IgD-negative memory B cell (primary cell): ENCODE results near the gene CCIN. TPM values are rescaled to one million over a fixed set of nuclear protein-coding genes. Genes with fewer than 3 reads are reported as not detected.
"Not testable (repeated sequence)": the region's sequence is repeated elsewhere in the genome, so short reads cannot be mapped to it uniquely, and the experiment has no call there.

Experiments
- H3K27ac Mint-ChIP-seq, 3 donors: one replicate each; pipeline ENCODE4 v1.8.0; 2020 to 2022; ENCODE audit warnings: mild to moderate bottlenecking in 3 of 3, mixed read lengths in 3 of 3, moderate library complexity in 1 of 3
- H3K27me3 Mint-ChIP-seq: one replicate; pipeline ENCODE4 v1.8.0; 2021; ENCODE audit warnings: mixed read lengths
- H3K36me3 Mint-ChIP-seq: one replicate; pipeline ENCODE4 v1.8.0; 2020; ENCODE audit warnings: mild to moderate bottlenecking, mixed read lengths
- H3K4me1 Mint-ChIP-seq, 3 donors: one replicate each; pipeline ENCODE4 v1.8.0; 2020 to 2022; ENCODE audit warnings: mixed read lengths in 3 of 3, mild to moderate bottlenecking in 1 of 3
- H3K4me3 Mint-ChIP-seq, 4 donors: one replicate each; pipeline ENCODE4 v1.8.0; 2020 to 2022; ENCODE audit warnings: mild to moderate bottlenecking in 4 of 4, mixed read lengths in 4 of 4, moderate library complexity in 3 of 4
- H3K9me3 Mint-ChIP-seq, 3 donors: one replicate each; pipeline ENCODE4 v1.8.0; 2020 to 2021; ENCODE audit warnings: mixed read lengths in 3 of 3, mild to moderate bottlenecking in 1 of 3
- polyA plus RNA-seq: library from polyadenylated mRNA; unstranded; fragments of 300-500 nt; fragmentation: Illumina TruSeq; gene quantifications from one replicate; pipeline ENCODE4 v1.2.3, GENCODE V29; 2021

CCIN gene
- polyA plus RNA-seq, 1 donor from 2014 or later = 0.64 TPM

DNA sequence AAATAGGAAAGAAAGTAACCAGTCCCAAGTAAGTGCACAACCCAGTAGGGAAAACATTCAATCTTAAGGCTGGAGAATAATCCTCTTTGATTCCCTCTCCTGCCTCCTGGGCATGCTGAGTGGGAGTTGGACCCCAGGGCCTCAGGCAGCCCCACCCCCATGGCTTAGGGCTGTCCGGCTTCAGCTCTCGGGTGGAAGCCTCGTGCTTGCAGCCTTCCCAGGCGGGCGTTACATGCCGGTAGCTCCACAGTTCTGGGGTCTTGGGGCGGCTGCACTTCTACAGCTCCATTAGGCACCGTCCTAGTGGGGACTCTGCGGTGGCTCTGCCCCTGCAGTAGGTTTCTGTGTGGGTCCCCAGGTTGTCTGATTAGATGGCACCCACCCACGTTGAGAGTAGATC is 22.5 kb upstream of the CCIN start:
- Mint-ChIP-seq H3K27me3 (peaks cover 1% of the 10 kb centered on the region), H3K27ac (peak overlapping the region in 1 of 3 donors; percentile 16), H3K36me3 (peaks cover 8% of the 10 kb centered on the region), H3K4me3 (peak overlapping the region in 1 of 4 donors; percentile 95), H3K4me1 (peaks cover 55 to 70% (median 61%) of the 10 kb centered on the region in 3 donors), H3K9me3 (peaks cover 4 to 12% (median 6%) of the 10 kb centered on the region in 3 donors)

GRCh38 chr9:36147441-36148175 is 21.6 kb upstream of the CCIN start:
- H3K36me3 Mint-ChIP-seq = peaks cover 10% of the 10 kb centered on the region
- H3K9me3 Mint-ChIP-seq = peaks cover 4 to 12% (median 6%) of the 10 kb centered on the region in 3 donors
- H3K27ac Mint-ChIP-seq = peak overlapping the region in 2 of 3 donors; percentile 45 to 83

GRCh38 chr9:36148311-36149051 is 20.7 kb upstream of the CCIN start:
- Mint-ChIP-seq H3K4me1 (peaks cover 50 to 64% (median 64%) of the 10 kb centered on the region in 3 donors), H3K27me3 (peaks cover 2% of the 10 kb centered on the region), H3K4me3 (peak overlapping the region in 2 of 4 donors; percentile 40 to 41), H3K9me3 (peaks cover 4 to 12% (median 6%) of the 10 kb centered on the region in 3 donors), H3K36me3 (peaks cover 10% of the 10 kb centered on the region), H3K27ac (peak overlapping the region; percentile 15 to 80 (median 53))

More at GRCh38 chr9:36147441-36148175, 21.6 kb upstream of the CCIN start:
- Mint-ChIP-seq H3K4me1 (peaks cover 54 to 67% (median 62%) of the 10 kb centered on the region in 3 donors), H3K27me3 (peaks cover 2% of the 10 kb centered on the region), H3K4me3 (peak overlapping the region in 3 of 4 donors; percentile 66 to 84 (median 80))

DNA sequence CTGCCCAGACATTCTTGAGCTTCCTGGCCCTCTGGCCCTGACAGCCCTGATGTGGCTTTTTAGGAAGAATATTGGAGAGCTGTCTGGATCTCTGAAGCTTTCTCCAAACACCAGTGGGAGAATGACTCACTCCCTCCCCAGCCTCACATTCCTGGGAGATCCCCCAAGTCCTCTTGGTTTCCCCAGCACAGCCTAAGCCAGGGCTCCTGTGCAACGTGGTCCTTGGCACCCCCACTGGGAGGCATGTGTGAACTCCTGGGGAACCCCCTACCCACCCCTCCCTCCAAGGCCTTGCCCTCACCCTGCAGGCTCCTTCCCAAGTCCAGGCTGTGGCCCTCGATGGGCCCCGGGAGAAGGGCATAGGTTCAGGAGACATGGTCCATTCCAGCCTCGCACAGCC is 20.0 kb upstream of the CCIN start:
- no peak overlapping the region for H3K27ac Mint-ChIP-seq
- peaks cover 4 to 12% (median 6%) of the 10 kb centered on the region in 3 donors for H3K9me3 Mint-ChIP-seq
- peaks cover 52 to 65% (median 62%) of the 10 kb centered on the region in 3 donors for H3K4me1 Mint-ChIP-seq
- peaks cover 13% of the 10 kb centered on the region for H3K36me3 Mint-ChIP-seq
- no peak overlapping the region for H3K4me3 Mint-ChIP-seq
- peaks cover 2% of the 10 kb centered on the region for H3K27me3 Mint-ChIP-seq

- Mint-ChIP-seq H3K9me3 (peaks cover 0 to 7% (median 4%) of the 10 kb centered on the region in 3 donors), H3K27ac (peak overlapping the region; percentile 95 to 99 (median 98)), H3K36me3 (peaks cover 7% of the 10 kb centered on the region), H3K27me3 (peaks cover 2% of the 10 kb centered on the region), H3K4me1 (peaks cover 48 to 59% (median 52%) of the 10 kb centered on the region in 3 donors), H3K4me3 (peak overlapping the region in 3 of 4 donors; percentile 68 to 94 (median 93))
These were observed 18.4 kb upstream of the CCIN start for GRCh38 chr9:36150574-36151315.

DNA sequence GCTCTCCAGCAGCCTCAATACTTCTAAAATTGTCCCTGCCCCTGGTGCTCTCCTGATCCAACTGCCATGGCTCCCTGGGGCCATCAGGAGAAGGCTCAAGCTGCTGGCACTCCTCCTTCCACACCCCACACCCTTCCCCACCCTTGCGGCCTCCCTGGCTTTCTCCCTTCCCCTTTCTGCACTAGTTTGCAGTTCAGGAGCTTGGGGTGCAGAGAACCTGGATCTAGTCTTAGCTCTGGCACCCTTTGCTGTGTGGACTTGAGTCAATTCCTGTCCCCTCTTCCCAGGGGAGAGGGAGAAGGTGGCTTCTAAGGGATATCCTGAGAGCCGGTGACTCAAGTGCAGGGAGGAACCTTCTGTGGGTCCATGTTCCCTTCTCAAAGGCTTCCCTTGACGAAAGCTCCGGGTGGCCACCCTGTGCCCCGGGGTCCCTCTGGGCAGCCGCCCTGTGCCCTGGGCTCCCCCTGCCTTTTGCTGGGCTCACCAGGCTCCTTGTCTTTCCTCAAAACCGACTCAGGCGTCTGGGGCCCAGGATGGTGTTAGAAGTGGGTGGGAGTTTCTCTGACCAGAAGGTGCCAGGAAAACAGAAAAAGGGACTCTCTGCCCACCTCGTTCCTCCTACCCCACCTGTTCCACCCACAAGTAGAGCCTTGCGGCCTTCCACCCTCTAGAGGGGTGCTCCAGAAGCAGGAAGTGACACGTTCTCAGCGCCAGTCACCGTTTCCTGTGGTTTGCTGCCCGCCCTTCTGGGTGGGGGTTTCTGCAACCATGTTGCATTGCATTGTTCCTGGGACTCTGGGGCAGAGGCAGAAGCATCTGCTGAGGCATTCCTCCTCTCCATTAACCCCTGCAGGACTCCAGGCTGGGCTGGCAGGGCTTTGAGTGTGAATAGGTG is 17.6 kb upstream of the CCIN start:
- Mint-ChIP-seq H3K27ac (peak overlapping the region; percentile 95 to 99 (median 98)), H3K4me3 (peak overlapping the region; percentile 79 to 94 (median 94)), H3K9me3 (no peaks in the 10 kb centered on the region), H3K27me3 (peaks cover 2% of the 10 kb centered on the region), H3K4me1 (peaks cover 42 to 53% (median 46%) of the 10 kb centered on the region in 3 donors), H3K36me3 (peaks cover 9% of the 10 kb centered on the region)

DNA sequence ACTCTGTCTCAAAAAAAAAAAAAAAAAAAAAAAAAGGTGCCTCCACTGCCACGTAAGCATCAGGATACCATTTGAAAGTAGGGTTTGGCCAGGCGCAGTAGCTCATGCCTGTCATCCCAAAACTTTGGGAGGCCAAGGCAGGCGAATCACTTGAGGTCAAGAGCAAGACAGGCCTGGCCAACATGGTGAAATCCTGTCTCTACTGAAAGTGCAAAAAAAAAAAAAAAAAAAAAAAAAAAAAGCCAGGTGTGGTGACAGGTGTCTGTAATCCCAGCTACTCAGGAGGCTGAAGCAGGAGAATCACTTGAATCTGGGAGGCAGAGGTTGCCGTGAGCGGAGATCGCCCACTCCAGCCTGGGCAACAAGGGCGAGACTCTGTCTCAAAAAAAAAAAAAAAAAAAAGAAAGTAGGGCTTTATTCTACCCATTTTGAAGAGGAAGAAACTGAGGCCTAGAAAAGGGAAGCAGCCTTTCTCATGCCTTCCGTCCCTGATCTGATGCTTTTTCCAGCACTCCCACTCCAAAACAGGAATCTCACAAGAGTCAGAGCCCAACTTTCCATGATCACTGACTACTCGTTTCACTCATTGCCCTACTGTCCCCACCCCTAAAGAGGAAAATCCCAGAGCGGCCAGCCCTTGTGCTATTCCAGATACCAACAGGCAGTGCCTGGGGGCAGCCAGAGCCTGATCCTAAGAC is 16.3 kb upstream of the CCIN start:
- peaks cover 2% of the 10 kb centered on the region for H3K27me3 Mint-ChIP-seq
- peaks cover 8% of the 10 kb centered on the region for H3K36me3 Mint-ChIP-seq
- peaks cover 36 to 42% (median 37%) of the 10 kb centered on the region in 3 donors for H3K4me1 Mint-ChIP-seq

GRCh38 chr9:36153746-36154145 is 15.4 kb upstream of the CCIN start:
- peak overlapping the region; percentile 91 to 99 (median 99) for H3K27ac Mint-ChIP-seq
- H3K27me3 Mint-ChIP-seq = peaks cover 2% of the 10 kb centered on the region
- H3K36me3 Mint-ChIP-seq = peaks cover 9% of the 10 kb centered on the region
- peak overlapping the region in 3 of 4 donors; percentile 10 to 94 (median 55) for H3K4me3 Mint-ChIP-seq
- peaks cover 30 to 39% (median 37%) of the 10 kb centered on the region in 3 donors for H3K4me1 Mint-ChIP-seq
- no peaks in the 10 kb centered on the region for H3K9me3 Mint-ChIP-seq

More for the DNA sequence above, 16.3 kb upstream of the CCIN start:
- no peaks in the 10 kb centered on the region for H3K9me3 Mint-ChIP-seq
- peak overlapping the region; percentile 98 to 99 (median 99) for H3K27ac Mint-ChIP-seq
- H3K4me3 Mint-ChIP-seq = peak overlapping the region; percentile 10 to 94 (median 64)

- H3K9me3 Mint-ChIP-seq = no peaks in the 10 kb centered on the region
- peaks cover 30 to 39% (median 37%) of the 10 kb centered on the region in 3 donors for H3K4me1 Mint-ChIP-seq
- H3K27me3 Mint-ChIP-seq = peaks cover 2% of the 10 kb centered on the region
These were observed 14.7 kb upstream of the CCIN start for GRCh38 chr9:36154331-36154952.

DNA sequence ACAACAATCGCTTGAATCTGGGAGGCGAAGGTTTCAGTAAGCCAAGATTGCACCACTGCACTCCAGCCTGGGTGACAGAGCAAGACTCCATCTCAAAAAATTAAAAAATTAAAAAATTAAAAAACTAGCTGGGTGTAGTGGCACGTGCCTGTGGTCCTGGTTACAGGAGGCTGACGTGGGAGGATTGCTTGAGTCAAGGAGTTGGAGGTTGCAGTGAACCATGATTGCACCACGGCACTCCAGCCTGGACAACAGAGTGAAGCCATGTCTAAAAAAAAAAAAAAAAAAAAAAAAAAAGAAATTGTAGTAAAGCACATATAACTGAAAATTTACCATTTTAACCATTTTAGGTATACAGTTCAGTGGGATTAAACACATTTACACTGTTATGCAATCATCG is 13.1 kb upstream of the CCIN start:
- H3K36me3 Mint-ChIP-seq = peaks cover 11% of the 10 kb centered on the region
- no peak overlapping the region for H3K27ac Mint-ChIP-seq
- no peak overlapping the region for H3K4me3 Mint-ChIP-seq
- peaks cover 2% of the 10 kb centered on the region for H3K27me3 Mint-ChIP-seq
- H3K9me3 Mint-ChIP-seq = no peaks in the 10 kb centered on the region
- H3K4me1 Mint-ChIP-seq = peaks cover 20 to 35% (median 27%) of the 10 kb centered on the region in 3 donors

More at GRCh38 chr9:36154331-36154952, 14.7 kb upstream of the CCIN start:
- Mint-ChIP-seq H3K27ac (peak overlapping the region in 2 of 3 donors; percentile 99), H3K4me3 (peak overlapping the region in 3 of 4 donors; percentile 10 to 63 (median 32)), H3K36me3 (peaks cover 9% of the 10 kb centered on the region)

GRCh38 chr9:36158122-36158521 is 11.1 kb upstream of the CCIN start:
- Mint-ChIP-seq H3K9me3 (no peaks in the 10 kb centered on the region), H3K4me3 (no peak overlapping the region), H3K27me3 (no peaks in the 10 kb centered on the region), H3K27ac (no peak overlapping the region), H3K36me3 (peaks cover 10% of the 10 kb centered on the region), H3K4me1 (peaks cover 10 to 21% (median 17%) of the 10 kb centered on the region in 3 donors)

- Mint-ChIP-seq H3K4me3 (peak overlapping the region in 1 of 4 donors; percentile 67), H3K27me3 (no peaks in the 10 kb centered on the region), H3K9me3 (no peaks in the 10 kb centered on the region), H3K27ac (no peak overlapping the region), H3K36me3 (peaks cover 10% of the 10 kb centered on the region), H3K4me1 (peaks cover 4 to 13% (median 13%) of the 10 kb centered on the region in 3 donors)
These were observed 10.3 kb upstream of the CCIN start for GRCh38 chr9:36158917-36159316.

DNA sequence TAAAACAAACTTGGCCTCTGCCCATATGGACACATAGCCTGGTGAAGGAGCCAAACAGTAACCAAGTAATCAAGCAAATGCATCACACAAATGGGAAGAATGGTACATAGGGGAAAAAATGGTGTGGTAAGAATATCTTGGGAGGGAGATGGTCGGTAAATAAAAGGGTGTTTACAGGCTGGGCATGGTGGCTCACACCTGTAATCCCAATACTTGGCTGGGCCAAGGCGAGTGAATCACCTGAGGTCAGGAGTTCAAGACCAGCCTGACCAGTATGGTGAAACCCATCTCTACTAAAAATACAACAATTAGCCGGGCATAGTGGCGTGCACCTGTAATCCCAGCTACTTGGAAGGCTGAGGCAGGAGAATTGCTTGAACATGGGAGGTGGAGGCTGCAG is 9.7 kb upstream of the CCIN start:
- not testable (repeated sequence) for H3K27me3 Mint-ChIP-seq, H3K36me3 Mint-ChIP-seq, H3K9me3 Mint-ChIP-seq, H3K4me1 Mint-ChIP-seq, H3K27ac Mint-ChIP-seq
- peak overlapping the region in 1 of 4 donors; percentile 34 for H3K4me3 Mint-ChIP-seq
